Spleen (tissue), 7 donors: ENCODE data around the gene LYZL1.

Experiments used
- CTCF ChIP-seq, 11 experiments: fragments of 200-600 bp in 7 of 11; fragments of 450-650 bp in 4 of 11; sonication (generic) in 4 of 11; IDR thresholded peaks in 8 of 11; conservative IDR thresholded peaks in 3 of 11; 1 replicate in 7 of 11; 2 replicates in 4 of 11; pipeline versions ENCODE4 v1.4.0 to v1.8.0; 2016 to 2021; ENCODE audit warnings: antibody characterized with exemption in 11 of 11, inconsistent platforms in 4 of 11, mild to moderate bottlenecking in 1 of 11
- POLR2A ChIP-seq, 3 donors: fragments of 450-650 bp; IDR thresholded peaks; one replicate each; pipeline ENCODE4 v1.5.1; 2017; ENCODE audit warnings: antibody characterized with exemption in 3 of 3, mild to moderate bottlenecking in 1 of 3
- POLR2AphosphoS5 ChIP-seq, 3 donors: sonication (generic); formaldehyde crosslinking; IDR thresholded peaks; one replicate each; pipeline ENCODE4 v1.5.1; 2017; ENCODE audit warnings: antibody characterized with exemption in 3 of 3
- donor health status: DM: no; HTN: no; CAD: no; lungs with moderate emphysema.
- donor health status: DM: no; HTN: no; CAD: no.
- donor health status: DM: no; HTN: no; CAD: no.

DNA sequence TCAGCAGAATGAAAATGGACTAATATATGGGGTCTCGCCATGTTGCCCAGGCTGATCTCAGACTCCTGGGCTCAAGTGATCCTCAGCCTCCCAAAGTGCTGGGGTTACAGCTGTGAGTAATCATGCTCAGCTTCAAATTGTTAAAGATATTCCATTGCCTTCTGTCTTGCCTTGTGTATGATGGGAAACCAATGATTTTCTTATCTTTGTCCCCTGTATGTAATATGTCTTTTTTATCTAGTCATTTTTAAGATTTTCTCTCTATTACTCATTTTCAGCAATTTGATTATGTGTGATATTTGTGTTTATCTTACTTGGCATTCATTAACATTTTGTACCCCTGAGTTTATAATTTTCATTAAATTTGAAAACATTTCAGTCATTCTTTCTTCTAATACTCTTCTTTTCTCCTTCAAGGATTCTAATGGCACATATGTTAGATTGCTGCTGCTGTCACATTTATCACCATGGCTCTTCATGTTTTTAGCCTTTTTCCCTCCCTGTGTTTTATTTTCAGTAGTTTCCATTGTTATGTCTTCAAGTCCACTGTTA lies 12.6 kb downstream of the LYZL1 start:
- no peak for TF ChIP-seq CTCF (IDR thresholded peaks at IDR 0.05 in 8 of 11, conservative IDR thresholded peaks at IDR 0.05 in 3 of 11)
- no peak for TF ChIP-seq POLR2A (IDR thresholded peaks at IDR 0.05)
- no peak for TF ChIP-seq POLR2AphosphoS5 (IDR thresholded peaks at IDR 0.05)
